Measurements from ENCODE around the gene SEL1L2.
"Not testable (repeated sequence)": the region's sequence is repeated elsewhere in the genome, so short reads cannot be mapped to it uniquely, and the experiment has no call there.

Gene SEL1L2

DNA sequence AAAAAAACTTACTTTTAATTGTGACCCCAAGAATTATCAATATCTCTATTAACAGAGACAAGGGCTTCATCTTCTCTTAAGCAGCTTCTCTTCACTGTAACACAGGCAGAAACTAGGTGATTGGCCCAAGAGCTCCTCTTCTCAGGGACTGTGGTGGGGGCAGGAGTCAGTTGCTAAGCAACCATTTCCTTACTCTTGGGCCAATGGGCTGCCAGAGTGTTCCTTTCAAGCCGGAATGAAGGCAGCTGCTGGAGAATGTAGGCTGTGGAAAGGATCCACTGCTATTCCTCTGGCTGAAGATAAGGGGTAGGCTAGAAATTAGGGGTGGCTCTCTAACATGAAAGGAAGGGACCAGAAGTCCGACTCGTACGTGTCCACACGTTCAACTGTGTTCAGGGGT lies at the start of gene SEL1L2:
Gene SEL1L2 (minus strand): TSS at position 150 of the 400 bp plus-strand sequence. CDS start 80 bp downstream, at position 70.
- no peak within 1 kb of the TSS for H3K4me3 ChIP-seq (ENCODE audit: low read depth, low read length)

- no peak overlapping the region for H3K4me3 ChIP-seq (ENCODE audit: low read depth, low read length)
These were observed 46.2 kb upstream of the SEL1L2 start for GRCh38 chr20:14036567-14036966.

- no peak overlapping the region for H3K4me3 ChIP-seq (ENCODE audit: low read depth, low read length)
These were observed 42.9 kb upstream of the SEL1L2 start for GRCh38 chr20:14033310-14033709.

DNA sequence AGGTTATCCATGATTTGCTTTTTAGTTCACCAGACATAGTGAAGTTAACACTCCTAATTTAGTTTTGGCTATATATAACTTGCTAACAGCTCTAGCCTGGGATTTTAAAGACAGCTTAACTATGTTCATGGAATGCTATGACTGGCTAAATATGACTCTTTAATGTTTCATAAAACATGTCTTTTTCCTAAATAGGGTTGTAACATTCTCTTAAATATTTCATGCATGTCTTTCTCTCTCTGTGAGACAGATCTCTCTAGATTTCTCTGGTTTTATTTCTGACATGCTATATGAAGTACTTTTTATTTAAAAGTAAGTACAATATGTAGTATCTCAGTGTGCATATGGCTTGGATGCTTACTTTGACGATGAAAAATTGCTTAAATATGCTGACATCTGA lies 40.6 kb upstream of the SEL1L2 start:
- no peak overlapping the region for H3K4me3 ChIP-seq (ENCODE audit: low read depth, low read length)

GRCh38 chr20:14012671-14013070 lies 22.3 kb upstream of the SEL1L2 start:
- H3K4me3 ChIP-seq (ENCODE audit: low read depth, low read length): no peak overlapping the region

- H3K4me3 ChIP-seq (ENCODE audit: low read depth, low read length): no peak overlapping the region
These were observed 18.8 kb upstream of the SEL1L2 start for GRCh38 chr20:14009208-14009607.

DNA sequence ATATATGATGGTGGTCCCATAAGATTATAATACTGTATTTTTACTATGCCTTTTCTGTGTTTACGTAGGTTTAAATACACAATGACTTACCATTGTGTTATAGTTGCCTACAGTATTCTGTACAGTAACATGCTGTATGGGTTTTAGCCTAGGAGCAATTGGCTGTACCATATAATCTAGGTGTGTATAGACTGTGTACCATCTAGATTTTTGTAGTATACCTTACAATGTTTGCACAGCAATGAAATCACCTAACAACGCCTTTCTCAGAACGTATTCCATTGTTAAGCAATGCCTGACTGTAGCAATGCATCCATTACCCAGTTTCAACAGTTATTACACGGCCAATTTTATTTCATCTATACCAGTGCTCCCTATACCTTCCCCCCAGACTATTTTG lies 15.6 kb upstream of the SEL1L2 start:
- H3K4me3 ChIP-seq (ENCODE audit: low read depth, low read length): no peak overlapping the region

- no peak overlapping the region for H3K4me3 ChIP-seq (ENCODE audit: low read depth, low read length)
These were observed 10.5 kb upstream of the SEL1L2 start for GRCh38 chr20:14000917-14001316.

DNA sequence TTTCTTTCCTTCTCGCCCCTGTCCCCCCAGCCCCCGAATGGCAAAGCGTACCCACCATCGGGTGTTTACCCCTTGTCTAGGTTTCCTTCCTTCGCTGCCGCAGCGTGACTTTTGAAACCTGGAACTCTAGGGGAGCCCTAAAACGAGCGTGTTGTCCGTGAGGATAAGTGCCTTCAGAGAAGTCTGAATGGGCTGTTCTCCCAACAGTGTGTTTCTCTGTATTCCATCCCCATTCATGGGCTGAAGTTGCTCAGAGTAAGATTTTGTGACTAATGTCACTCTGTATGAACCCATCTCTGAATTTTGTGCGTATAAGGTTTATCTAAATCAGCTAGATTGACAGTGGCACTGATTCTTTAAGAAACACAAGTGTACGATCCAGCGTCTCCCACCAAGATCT lies 5.9 kb upstream of the SEL1L2 start:
- peak overlapping the region; percentile 80 for H3K4me3 ChIP-seq (ENCODE audit: low read depth, low read length)

- peak overlapping the region; percentile 80 for H3K4me3 ChIP-seq (ENCODE audit: low read depth, low read length)
These were observed 5.4 kb upstream of the SEL1L2 start for GRCh38 chr20:13995841-13996240.

DNA sequence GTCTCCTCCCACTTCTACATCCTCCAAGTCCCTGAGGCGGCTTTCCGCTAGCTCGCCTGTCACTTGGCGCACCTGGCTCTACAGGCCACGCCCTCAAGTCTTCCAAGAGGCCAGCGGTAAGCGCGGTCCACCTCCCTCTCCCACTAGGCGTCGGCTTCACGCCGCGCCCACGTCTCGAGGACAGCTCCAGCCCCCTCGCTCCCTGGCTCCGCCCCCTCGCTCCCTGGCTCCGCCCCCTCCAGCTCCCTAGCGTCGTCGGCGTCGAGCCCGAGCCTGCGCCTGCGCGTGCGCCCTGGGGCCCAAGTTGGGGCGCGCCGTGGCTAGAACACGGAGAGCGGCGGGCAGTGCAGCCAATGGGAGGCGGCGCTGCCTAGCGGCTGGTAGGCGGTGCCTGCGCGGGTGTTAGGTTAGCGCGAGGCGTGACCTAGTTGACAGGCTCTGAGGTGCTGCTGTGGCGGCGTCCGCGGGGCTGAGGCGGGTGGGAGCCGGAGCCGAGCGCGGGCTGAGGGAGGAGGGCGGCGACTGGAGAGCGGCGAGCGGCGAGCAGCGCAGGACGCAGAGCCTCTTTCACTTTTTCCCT lies 4.8 kb upstream of the SEL1L2 start, which contains the start of gene MACROD2:
Gene MACROD2 (plus strand): TSS at position 431 of the 580 bp plus-strand sequence.
- peak within 1 kb of the TSS; percentile 80 for H3K4me3 ChIP-seq (ENCODE audit: low read depth, low read length)

DNA sequence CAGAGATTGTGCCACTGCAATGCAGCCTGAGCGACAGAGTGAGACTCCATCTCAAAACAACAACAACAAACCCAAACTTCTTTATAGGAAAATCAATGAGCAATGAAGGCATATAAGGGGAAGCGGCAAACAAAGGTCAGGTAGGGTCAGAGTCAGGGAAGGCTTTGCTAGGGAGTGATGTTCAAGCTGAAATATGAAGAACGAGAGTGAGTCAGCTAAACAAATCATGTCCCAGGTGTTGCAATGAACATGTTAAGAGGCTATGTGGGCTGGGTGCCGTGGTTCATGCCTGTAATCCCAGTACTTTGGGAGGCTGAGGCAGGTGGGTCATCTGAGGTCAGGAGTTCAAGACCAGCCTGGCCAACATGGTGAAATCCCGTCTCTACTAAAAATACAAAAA lies 1.5 kb upstream of the SEL1L2 start:
- H3K4me3 ChIP-seq (ENCODE audit: low read depth, low read length): not testable (repeated sequence)

GRCh38 chr20:13991311-13991710 lies 897 bp upstream of the SEL1L2 start:
- H3K4me3 ChIP-seq (ENCODE audit: low read depth, low read length): no peak overlapping the region

- H3K4me3 ChIP-seq (ENCODE audit: low read depth, low read length): no peak overlapping the region
These were observed 6.2 kb downstream of the SEL1L2 start for GRCh38 chr20:13984211-13984610.

DNA sequence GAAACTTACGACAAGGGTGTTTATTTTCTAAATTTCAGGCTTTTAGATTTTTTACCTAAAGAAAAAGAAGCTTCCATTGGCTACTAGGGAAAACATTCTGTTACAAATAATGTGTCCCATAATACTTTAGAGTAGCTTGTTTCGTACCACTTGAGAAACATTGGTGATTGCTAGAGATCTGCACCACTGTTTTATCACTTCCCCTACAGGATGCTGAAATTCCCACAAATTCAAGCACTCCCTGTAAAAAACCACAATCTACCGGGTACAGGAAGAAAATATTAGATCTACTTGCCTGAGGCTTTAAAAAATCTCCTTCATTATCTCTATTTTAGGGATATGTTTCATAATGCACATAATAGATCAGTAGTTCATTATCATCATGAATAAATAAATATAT lies 29.9 kb downstream of the SEL1L2 start:
- no peak overlapping the region for H3K4me3 ChIP-seq (ENCODE audit: low read depth, low read length)

DNA sequence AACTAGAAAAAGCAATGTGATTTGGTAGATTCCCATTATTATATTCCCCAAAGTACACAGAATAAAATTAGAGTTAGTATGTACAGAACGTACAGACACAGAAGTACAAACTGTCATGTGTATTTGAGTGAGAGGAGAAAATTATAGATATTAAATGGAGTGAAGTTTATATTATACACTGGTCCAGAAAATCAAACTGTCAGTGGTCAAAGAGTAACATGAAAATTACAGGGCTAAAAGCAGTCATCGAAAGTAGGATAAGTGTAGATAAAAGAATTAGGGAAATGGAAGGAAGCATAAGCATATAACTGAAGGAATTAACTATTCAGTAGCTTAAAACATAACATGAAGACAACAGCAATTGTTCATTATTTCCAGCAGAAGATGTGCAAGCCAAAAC lies 30.3 kb downstream of the SEL1L2 start:
- H3K4me3 ChIP-seq (ENCODE audit: low read depth, low read length): no peak overlapping the region

- no peak overlapping the region for H3K4me3 ChIP-seq (ENCODE audit: low read depth, low read length)
These were observed 37.2 kb downstream of the SEL1L2 start for GRCh38 chr20:13953227-13953626.

DNA sequence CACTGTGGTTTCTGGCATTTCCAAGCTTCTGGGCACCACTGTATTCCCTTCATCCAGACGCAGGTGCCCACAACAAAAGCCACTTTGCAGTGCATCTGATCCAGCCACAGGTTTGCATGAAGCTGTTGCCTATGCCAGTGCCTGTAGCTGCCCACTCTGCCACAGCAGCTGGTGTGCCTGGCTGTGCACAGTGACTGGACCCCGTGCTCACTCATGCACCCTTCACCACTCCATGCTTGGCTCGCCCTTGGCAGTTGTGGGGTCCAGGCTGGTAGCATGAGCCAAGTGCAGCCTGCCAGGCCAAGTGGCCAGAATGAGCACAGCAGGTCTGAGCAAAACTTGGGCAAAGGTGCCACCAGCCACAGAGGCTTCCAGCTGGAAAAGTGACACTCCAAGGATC lies 42.7 kb downstream of the SEL1L2 start:
- H3K4me3 ChIP-seq (ENCODE audit: low read depth, low read length): no peak overlapping the region

DNA sequence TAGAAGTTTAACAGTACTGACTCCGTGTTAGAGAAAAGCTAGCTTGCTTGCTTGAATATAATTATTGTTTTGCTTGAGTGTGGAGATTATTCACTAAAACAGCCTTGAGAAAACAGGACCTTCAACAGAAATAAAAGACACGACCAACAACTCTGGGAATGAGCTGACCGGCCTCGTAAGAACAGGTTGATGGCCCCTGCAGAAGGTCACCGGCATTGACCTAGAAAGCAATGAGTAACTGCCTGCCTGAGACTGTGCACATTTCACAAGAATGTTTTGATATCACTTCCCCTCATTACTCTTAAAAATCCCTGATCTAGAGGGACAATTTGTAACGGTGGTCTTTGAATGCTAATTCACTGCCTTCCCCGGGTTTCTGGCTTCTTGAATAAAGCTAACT lies 49.4 kb downstream of the SEL1L2 start:
- no peak overlapping the region for H3K4me3 ChIP-seq (ENCODE audit: low read depth, low read length)

- no peak overlapping the region for H3K4me3 ChIP-seq (ENCODE audit: low read depth, low read length)
These were observed 53.4 kb downstream of the SEL1L2 start for GRCh38 chr20:13936781-13937576.

- H3K4me3 ChIP-seq (ENCODE audit: low read depth, low read length): no peak overlapping the region
These were observed 55.2 kb downstream of the SEL1L2 start for GRCh38 chr20:13934992-13935894.

Measured in iPS-11a (cell line).